Ishikawa (cell line): ENCODE data around the gene PIGX.

Experiments
- CEBPB ChIP-seq: IDR thresholded peaks from 2 replicates; pipeline ENCODE4 v1.6.1; 2012
- CREB1 ChIP-seq: IDR thresholded peaks from 2 replicates; pipeline ENCODE4 v1.6.1; 2012; ENCODE audit warnings: low read depth
- EGR1 ChIP-seq: IDR thresholded peaks from 2 replicates; pipeline ENCODE4 v1.6.1; 2012
- EP300 ChIP-seq: IDR thresholded peaks from 2 replicates; pipeline ENCODE4 v1.6.1; 2012; ENCODE audit warnings: borderline replicate concordance
- FOXM1 ChIP-seq: IDR thresholded peaks from 2 replicates; pipeline ENCODE4 v1.6.1; 2012; ENCODE audit warnings: low read depth, borderline replicate concordance
- MAX ChIP-seq: IDR thresholded peaks from 2 replicates; pipeline ENCODE4 v1.6.1; 2012
- NFIC ChIP-seq: IDR thresholded peaks from 2 replicates; pipeline ENCODE4 v1.6.1; 2012
- RAD21 ChIP-seq: IDR thresholded peaks from 2 replicates; pipeline ENCODE4 v1.6.1; 2012; ENCODE audit warnings: low read depth
- REST ChIP-seq: IDR thresholded peaks from 2 replicates; pipeline ENCODE4 v1.6.1; 2012; ENCODE audit warnings: low read depth, mild to moderate bottlenecking
- TAF1 ChIP-seq: IDR thresholded peaks from 2 replicates; pipeline ENCODE4 v1.6.1; 2012; ENCODE audit warnings: low read depth, mild to moderate bottlenecking
- TCF12 ChIP-seq: IDR thresholded peaks from 2 replicates; pipeline ENCODE4 v1.6.1; 2012; ENCODE audit warnings: low read depth
- TEAD4 ChIP-seq: IDR thresholded peaks from 2 replicates; pipeline ENCODE4 v1.6.1; 2012
- USF1 ChIP-seq: IDR thresholded peaks from 2 replicates; pipeline ENCODE4 v1.6.1; 2012
- YY1 ChIP-seq: IDR thresholded peaks from 2 replicates; pipeline ENCODE4 v1.6.1; 2012; ENCODE audit warnings: low read depth
- ZBTB7A ChIP-seq: IDR thresholded peaks from 2 replicates; pipeline ENCODE4 v1.6.1; 2012; ENCODE audit warnings: low read depth

PIGX gene

GRCh38 chr3:196774848-196775422 is 62.8 kb downstream of the PIGX start:
- TF ChIP-seq TCF12 (no peak), ZBTB7A (no peak), MAX (no peak), TAF1 (no peak), EP300 (no peak), CEBPB (no peak), FOXM1 (no peak), TEAD4 (no peak), EGR1 (no peak)

- TF ChIP-seq YY1: no peak
- TF ChIP-seq CEBPB: no peak
- TF ChIP-seq REST: no peak
- TF ChIP-seq CREB1: no peak
- TF ChIP-seq USF1: no peak
- no peak for TF ChIP-seq TAF1
- no peak for TF ChIP-seq RAD21
- TF ChIP-seq NFIC: no peak
- no peak for TF ChIP-seq TCF12
- TF ChIP-seq ZBTB7A: no peak
- TF ChIP-seq MAX: no peak
- no peak for TF ChIP-seq TEAD4
- no peak for TF ChIP-seq EGR1
- TF ChIP-seq FOXM1: no peak
- TF ChIP-seq EP300: no peak
Observed at GRCh38 chr3:196775938-196776337, 63.8 kb downstream of the PIGX start.

GRCh38 chr3:196777836-196778235 is 65.7 kb downstream of the PIGX start:
- no peak for TF ChIP-seq EP300
- no peak for TF ChIP-seq TEAD4
- no peak for TF ChIP-seq MAX
- no peak for TF ChIP-seq RAD21
- no peak for TF ChIP-seq ZBTB7A
- no peak for TF ChIP-seq USF1
- no peak for TF ChIP-seq EGR1
- TF ChIP-seq CEBPB: no peak
- no peak for TF ChIP-seq NFIC
- TF ChIP-seq TCF12: no peak
- no peak for TF ChIP-seq CREB1
- TF ChIP-seq YY1: no peak
- no peak for TF ChIP-seq REST
- no peak for TF ChIP-seq TAF1
- TF ChIP-seq FOXM1: no peak

- TF ChIP-seq EGR1 (no peak), CREB1 (no peak), USF1 (no peak), ZBTB7A (no peak), EP300 (no peak), REST (no peak)
Observed at GRCh38 chr3:196778755-196779154, 66.6 kb downstream of the PIGX start.
